HCT116 (cell line): Measurements from ENCODE around the gene OPCML.

Experiments
- ELF1 ChIP-seq: IDR thresholded peaks from 2 replicates; pipeline ENCODE4 v1.6.1; 2012; ENCODE audit warnings: low read depth, borderline replicate concordance
- EZH2 ChIP-seq: fragments of 200-600 bp; sonication (generic); IDR thresholded peaks from 2 replicates; pipeline ENCODE4 v1.6.1; 2017; ENCODE audit warnings: antibody characterized with exemption, mixed run types
- FOSL1 ChIP-seq: IDR thresholded peaks from 2 replicates; pipeline ENCODE4 v1.6.1; 2012; ENCODE audit warnings: low read depth
- POLR2A ChIP-seq: IDR thresholded peaks from 2 replicates; pipeline ENCODE4 v1.7.0; 2011; ENCODE audit warnings: borderline replicate concordance; ENCODE audit not compliant: insufficient read depth, insufficient read length; ENCODE audit errors: extremely low read depth
- POLR2AphosphoS5 ChIP-seq: IDR thresholded peaks from 2 replicates; pipeline ENCODE4 v1.6.1; 2011; ENCODE audit warnings: mild to moderate bottlenecking, low read depth, low read length, moderate library complexity
- SIN3A ChIP-seq: IDR thresholded peaks from 2 replicates; pipeline ENCODE4 v1.6.1; 2012; ENCODE audit warnings: low read depth
- SP1 ChIP-seq: IDR thresholded peaks from 2 replicates; pipeline ENCODE4 v1.6.1; 2012; ENCODE audit warnings: low read depth
- SRF ChIP-seq: IDR thresholded peaks from 2 replicates; pipeline ENCODE4 v1.6.1; 2012; ENCODE audit warnings: low read depth
- TF ChIP-seq, protein P1 (sequence below): IDR thresholded peaks from 2 replicates; pipeline ENCODE4 v1.6.1; 2012
- TF ChIP-seq, protein P2 (sequence below), 3 experiments: fragments of 200-600 bp in 1 of 3; sonication (generic) in 1 of 3; IDR thresholded peaks in 2 of 3; conservative IDR thresholded peaks in 1 of 3; 2 replicates each; pipeline ENCODE4 v1.5.1; 2012 to 2017; ENCODE audit warnings: low read depth in 2 of 3, low read length in 2 of 3, antibody characterized with exemption in 1 of 3, borderline replicate concordance in 1 of 3, control low read depth in 1 of 3, mild to moderate bottlenecking in 1 of 3, mixed read lengths in 1 of 3, mixed run types in 1 of 3, moderate library complexity in 1 of 3; ENCODE audit not compliant: insufficient read depth in 1 of 3

DNA sequence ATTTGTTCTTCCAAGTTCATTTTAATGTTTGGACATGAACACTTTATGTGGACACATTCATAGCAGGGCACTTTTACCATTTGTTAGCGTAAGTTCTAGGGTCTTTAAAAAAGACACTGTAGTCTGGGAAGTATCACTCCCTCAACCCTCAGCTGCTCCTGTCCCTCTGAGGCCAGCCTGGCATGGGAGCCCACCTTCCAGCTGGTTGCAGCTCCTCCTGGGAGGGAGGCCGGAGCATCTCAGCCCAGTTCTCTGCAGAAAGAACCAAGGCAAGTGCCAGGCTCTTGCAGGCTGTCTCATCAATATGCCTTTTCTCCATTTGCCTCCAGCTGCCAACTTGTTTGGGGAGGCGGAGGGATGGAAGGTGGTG lies 150.6 kb downstream of the OPCML start:
- TF ChIP-seq, protein P1, sequence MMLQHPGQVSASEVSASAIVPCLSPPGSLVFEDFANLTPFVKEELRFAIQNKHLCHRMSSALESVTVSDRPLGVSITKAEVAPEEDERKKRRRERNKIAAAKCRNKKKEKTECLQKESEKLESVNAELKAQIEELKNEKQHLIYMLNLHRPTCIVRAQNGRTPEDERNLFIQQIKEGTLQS: no peak
- TF ChIP-seq ELF1 (no peak), POLR2AphosphoS5 (no peak), EZH2 (no peak), POLR2A (no peak), FOSL1 (no peak), SIN3A (no peak), SRF (no peak), SP1 (no peak)
- TF ChIP-seq, protein P2, sequence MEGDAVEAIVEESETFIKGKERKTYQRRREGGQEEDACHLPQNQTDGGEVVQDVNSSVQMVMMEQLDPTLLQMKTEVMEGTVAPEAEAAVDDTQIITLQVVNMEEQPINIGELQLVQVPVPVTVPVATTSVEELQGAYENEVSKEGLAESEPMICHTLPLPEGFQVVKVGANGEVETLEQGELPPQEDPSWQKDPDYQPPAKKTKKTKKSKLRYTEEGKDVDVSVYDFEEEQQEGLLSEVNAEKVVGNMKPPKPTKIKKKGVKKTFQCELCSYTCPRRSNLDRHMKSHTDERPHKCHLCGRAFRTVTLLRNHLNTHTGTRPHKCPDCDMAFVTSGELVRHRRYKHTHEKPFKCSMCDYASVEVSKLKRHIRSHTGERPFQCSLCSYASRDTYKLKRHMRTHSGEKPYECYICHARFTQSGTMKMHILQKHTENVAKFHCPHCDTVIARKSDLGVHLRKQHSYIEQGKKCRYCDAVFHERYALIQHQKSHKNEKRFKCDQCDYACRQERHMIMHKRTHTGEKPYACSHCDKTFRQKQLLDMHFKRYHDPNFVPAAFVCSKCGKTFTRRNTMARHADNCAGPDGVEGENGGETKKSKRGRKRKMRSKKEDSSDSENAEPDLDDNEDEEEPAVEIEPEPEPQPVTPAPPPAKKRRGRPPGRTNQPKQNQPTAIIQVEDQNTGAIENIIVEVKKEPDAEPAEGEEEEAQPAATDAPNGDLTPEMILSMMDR (IDR thresholded peaks at IDR 0.05 in 2 of 3, conservative IDR thresholded peaks at IDR 0.05 in 1 of 3; ENCODE audit: borderline replicate concordance in 1 of 3, insufficient read depth in 1 of 3, low read depth in 2 of 3, low read length in 2 of 3): no peak
